Gastrocnemius medialis (tissue), 4 donors: Measurements from ENCODE around the gene FNDC10. TPM values are rescaled to one million over a fixed set of nuclear protein-coding genes. Genes with fewer than 3 reads are reported as not detected.
"Not testable (repeated sequence)": the region's sequence is repeated elsewhere in the genome, so short reads cannot be mapped to it uniquely, and the experiment has no call there.

Source experiments
- ATAC-seq, 2 donors: fragments of 150-250 bp; one replicate each; pipeline ENCODE4 v1.9.1; 2016
- DNase-seq, 2 donors: peaks; one replicate each; pipeline ENCODE4 v3.0.0-alpha.2; 2019
- H3K27ac ChIP-seq, 4 donors: fragments of 200-600 bp; sonication (generic); 1 replicate in 1 of 4; 2 replicates in 3 of 4; pipeline ENCODE4 v1.5.1; 2016 to 2018; ENCODE audit warnings: mild to moderate bottlenecking in 2 of 4, moderate library complexity in 1 of 4
- H3K27me3 ChIP-seq, 3 donors: fragments of 200-600 bp; sonication (generic) in 2 of 3; 1 replicate in 1 of 3; 2 replicates in 2 of 3; pipeline versions ENCODE4 v1.5.1 to v1.6.0; 2016 to 2019; ENCODE audit warnings: mild to moderate bottlenecking in 1 of 3, moderate library complexity in 1 of 3
- H3K36me3 ChIP-seq, 2 donors: fragments of 200-600 bp; sonication (generic) in 1 of 2; one replicate each; pipeline ENCODE4 v1.5.1; 2017 to 2018
- H3K4me1 ChIP-seq, 2 donors: fragments of 200-600 bp; sonication (generic) in 1 of 2; one replicate each; pipeline ENCODE4 v1.5.1; 2016 to 2017; ENCODE audit warnings: mild to moderate bottlenecking in 2 of 2
- H3K4me3 ChIP-seq, 4 donors: fragments of 200-600 bp; sonication (generic) in 3 of 4; 1 replicate in 1 of 4; 2 replicates in 3 of 4; pipeline ENCODE4 v1.5.1; 2016 to 2019; ENCODE audit warnings: mild to moderate bottlenecking in 2 of 4
- H3K9me3 ChIP-seq, 3 donors: fragments of 200-600 bp; sonication (generic) in 2 of 3; 1 replicate in 1 of 3; 2 replicates in 2 of 3; pipeline ENCODE4 v1.5.1; 2016 to 2019
- POLR2A ChIP-seq, 2 donors: fragments of 450-650 bp; IDR thresholded peaks; one replicate each; pipeline ENCODE4 v1.6.1; 2017; ENCODE audit warnings: antibody characterized with exemption in 2 of 2, mild to moderate bottlenecking in 2 of 2, moderate library complexity in 2 of 2
- in situ Hi-C, 4 donors: fragments of 200-750 bp; cut with MboI; loops; one replicate each; pipeline versions ENCODE4 v1.15.0 to v1.8.0; 2017; ENCODE audit warnings: low sequenced_read_pairs in 4 of 4
- intact Hi-C: fragments of 100-400 bp; cut with DNase I; formaldehyde crosslinking; loops from one replicate; pipeline ENCODE4 v1.15.1; 2023; ENCODE audit warnings: low total_unique reads
- total RNA-seq, 4 donors: library from RNA; depleted of rRNA; stranded (reverse); fragments of >200 nt; gene quantifications; one replicate each; pipeline versions ENCODE4 v1.1.0 to v1.2.3, GENCODE V29; 2016
- TF ChIP-seq, protein P1 (sequence below), 5 experiments: fragments of 450-650 bp in 3 of 5; fragments of 200-600 bp in 2 of 5; sonication (generic) in 2 of 5; IDR thresholded peaks in 4 of 5; conservative IDR thresholded peaks in 1 of 5; 1 replicate in 4 of 5; 2 replicates in 1 of 5; pipeline ENCODE4 v1.5.1; 2016 to 2019; ENCODE audit warnings: antibody characterized with exemption in 5 of 5, mild to moderate bottlenecking in 3 of 5, moderate library complexity in 3 of 5

Gene FNDC10
- total RNA-seq, 4 donors from 2014 or later: 0.20 to 1.3 (median 0.94) TPM; not detected in 1

DNA sequence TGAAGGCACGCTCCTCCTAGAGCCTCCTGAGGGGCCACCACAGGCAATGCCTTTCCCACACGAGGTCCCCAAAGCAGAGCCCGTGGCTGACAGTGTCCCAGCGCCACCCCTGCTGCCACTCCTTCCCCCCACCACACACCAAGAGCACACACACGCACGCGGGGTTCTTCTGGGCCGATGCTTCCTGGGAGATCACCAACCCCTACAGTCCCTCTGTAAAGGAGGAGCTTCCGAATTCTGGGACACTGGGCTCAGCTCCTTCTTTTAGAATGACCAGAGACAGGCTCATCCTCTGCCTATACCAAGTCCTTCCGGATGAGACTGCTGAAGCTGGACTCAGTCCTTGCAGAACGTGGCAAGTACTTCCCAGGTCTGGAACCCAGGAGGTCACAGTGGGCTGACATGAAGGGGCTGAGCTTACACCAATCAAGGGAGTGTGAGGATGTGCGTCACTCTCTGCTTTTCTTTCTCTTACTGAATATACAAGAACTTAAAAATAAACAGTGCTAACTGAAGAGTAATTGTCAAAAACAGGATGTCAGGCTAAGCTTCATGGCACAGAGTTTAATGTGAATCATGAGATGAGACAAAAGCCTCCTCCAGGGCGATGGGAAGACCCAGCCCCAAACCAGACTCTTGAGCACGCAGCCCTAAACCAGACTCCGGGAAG, 38.0 kb downstream of the FNDC10 start:
- Histone ChIP-seq H3K4me1 (peaks cover 16 to 21% of the 10 kb centered on the region in 2 donors), H3K27me3 (no peaks in the 10 kb centered on the region), H3K4me3 (no peak overlapping the region), H3K9me3 (no peaks in the 10 kb centered on the region), H3K27ac (no peak overlapping the region), H3K36me3 (peaks cover 3 to 47% of the 10 kb centered on the region in 2 donors)
- TF ChIP-seq, protein P1, sequence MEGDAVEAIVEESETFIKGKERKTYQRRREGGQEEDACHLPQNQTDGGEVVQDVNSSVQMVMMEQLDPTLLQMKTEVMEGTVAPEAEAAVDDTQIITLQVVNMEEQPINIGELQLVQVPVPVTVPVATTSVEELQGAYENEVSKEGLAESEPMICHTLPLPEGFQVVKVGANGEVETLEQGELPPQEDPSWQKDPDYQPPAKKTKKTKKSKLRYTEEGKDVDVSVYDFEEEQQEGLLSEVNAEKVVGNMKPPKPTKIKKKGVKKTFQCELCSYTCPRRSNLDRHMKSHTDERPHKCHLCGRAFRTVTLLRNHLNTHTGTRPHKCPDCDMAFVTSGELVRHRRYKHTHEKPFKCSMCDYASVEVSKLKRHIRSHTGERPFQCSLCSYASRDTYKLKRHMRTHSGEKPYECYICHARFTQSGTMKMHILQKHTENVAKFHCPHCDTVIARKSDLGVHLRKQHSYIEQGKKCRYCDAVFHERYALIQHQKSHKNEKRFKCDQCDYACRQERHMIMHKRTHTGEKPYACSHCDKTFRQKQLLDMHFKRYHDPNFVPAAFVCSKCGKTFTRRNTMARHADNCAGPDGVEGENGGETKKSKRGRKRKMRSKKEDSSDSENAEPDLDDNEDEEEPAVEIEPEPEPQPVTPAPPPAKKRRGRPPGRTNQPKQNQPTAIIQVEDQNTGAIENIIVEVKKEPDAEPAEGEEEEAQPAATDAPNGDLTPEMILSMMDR (IDR thresholded peaks at IDR 0.05 in 4 of 5, conservative IDR thresholded peaks at IDR 0.05 in 1 of 5): no peak
- TF ChIP-seq POLR2A (IDR thresholded peaks at IDR 0.05): no peak
- in situ Hi-C loops: no loop called here
- intact Hi-C loops: no loop called here
- ATAC-seq (no peak), DNase-seq (no peak)

DNA sequence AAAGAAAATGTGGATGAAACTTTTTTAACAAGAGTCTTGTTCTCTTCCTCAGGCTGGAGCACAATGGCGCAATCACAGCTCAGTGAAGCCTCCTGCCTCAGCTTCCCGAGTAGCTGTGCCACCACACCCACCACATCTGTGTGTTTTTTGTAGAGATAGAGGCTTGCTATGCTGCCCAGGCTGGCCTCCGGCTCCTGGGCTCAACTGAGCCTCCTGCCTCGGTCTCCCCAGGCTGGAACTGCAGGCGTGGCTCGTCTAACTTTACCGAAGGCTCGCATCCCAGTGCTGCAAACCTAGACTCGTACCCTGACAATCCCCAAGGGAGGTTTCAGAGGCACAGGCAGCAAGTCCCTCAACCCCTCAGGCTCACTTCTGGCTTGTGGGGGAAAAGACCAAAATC, 39.8 kb downstream of the FNDC10 start:
- no peak for ATAC-seq
- no peaks in the 10 kb centered on the region for H3K27me3 ChIP-seq
- TF ChIP-seq, protein P1 (IDR thresholded peaks at IDR 0.05 in 4 of 5, conservative IDR thresholded peaks at IDR 0.05 in 1 of 5): no peak
- no peak for TF ChIP-seq POLR2A (IDR thresholded peaks at IDR 0.05)

DNA sequence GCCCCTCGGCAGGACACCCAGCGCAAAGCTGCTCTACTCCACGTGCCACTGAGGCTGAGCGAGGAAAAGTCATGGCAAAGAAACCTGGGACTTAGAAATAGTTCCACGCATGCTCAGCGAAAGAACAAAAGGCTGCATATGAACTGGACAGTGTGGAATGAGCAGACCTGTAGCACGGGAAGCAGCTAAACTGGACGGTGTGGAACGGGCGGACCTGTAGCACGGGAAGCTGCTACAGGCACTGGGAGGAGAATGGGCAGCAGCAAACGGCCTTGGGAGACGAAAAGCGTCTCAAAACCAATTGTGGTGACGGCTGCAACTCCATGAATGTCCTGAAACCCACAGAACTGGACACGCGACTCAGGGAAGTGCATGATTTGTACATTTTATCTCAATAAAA, 40.9 kb downstream of the FNDC10 start:
- intact Hi-C loops: no loop called here
- Histone ChIP-seq H3K4me1 (peaks cover 19 to 20% of the 10 kb centered on the region in 2 donors), H3K36me3 (peaks cover 0 to 41% of the 10 kb centered on the region in 2 donors)

More for the DNA sequence above, 39.8 kb downstream of the FNDC10 start:
- no peaks in the 10 kb centered on the region for H3K9me3 ChIP-seq
- no peak overlapping the region for H3K4me3 ChIP-seq
- H3K36me3 ChIP-seq: peaks cover 3 to 47% of the 10 kb centered on the region in 2 donors
- intact Hi-C loops (no loop called here), in situ Hi-C loops (no loop called here)
- peaks cover 8 to 13% of the 10 kb centered on the region in 2 donors for H3K4me1 ChIP-seq
- no peak for DNase-seq
- no peak overlapping the region for H3K27ac ChIP-seq

DNA sequence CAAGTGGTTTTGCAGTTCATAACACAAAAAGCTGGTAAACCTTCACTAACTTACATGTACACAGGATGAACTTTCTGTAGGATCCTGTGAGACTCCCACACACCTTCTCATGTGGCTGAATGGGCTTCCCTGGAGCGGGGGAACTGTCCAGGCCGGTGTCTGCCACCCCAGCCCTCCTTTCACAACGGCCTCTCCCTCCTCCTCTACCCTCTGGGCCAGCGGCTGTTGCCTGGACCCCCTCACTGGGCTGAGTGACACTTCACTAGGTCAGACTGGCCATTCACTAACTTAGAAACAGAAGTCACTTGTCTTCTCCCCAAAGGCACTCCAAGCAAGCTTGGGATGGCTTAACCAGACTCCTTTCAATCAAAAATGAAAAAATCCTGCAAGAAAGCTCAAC, 41.3 kb downstream of the FNDC10 start:
- Histone ChIP-seq H3K4me1 (peaks cover 22 to 25% of the 10 kb centered on the region in 2 donors), H3K27ac (no peak overlapping the region), H3K36me3 (peaks cover 0 to 36% of the 10 kb centered on the region in 2 donors), H3K9me3 (no peaks in the 10 kb centered on the region), H3K27me3 (no peaks in the 10 kb centered on the region), H3K4me3 (no peak overlapping the region)
- no peak for TF ChIP-seq POLR2A (IDR thresholded peaks at IDR 0.05)
- TF ChIP-seq, protein P1 (IDR thresholded peaks at IDR 0.05 in 4 of 5, conservative IDR thresholded peaks at IDR 0.05 in 1 of 5): no peak
- intact Hi-C loops (no loop called here), in situ Hi-C loops (no loop called here)
- ATAC-seq (no peak), DNase-seq (no peak)

More for the DNA sequence above, 40.9 kb downstream of the FNDC10 start:
- no peak overlapping the region for H3K27ac ChIP-seq
- ATAC-seq (no peak), DNase-seq (no peak)
- no peaks in the 10 kb centered on the region for H3K27me3 ChIP-seq
- H3K9me3 ChIP-seq: no peaks in the 10 kb centered on the region
- no peak for TF ChIP-seq POLR2A (IDR thresholded peaks at IDR 0.05)
- TF ChIP-seq, protein P1 (IDR thresholded peaks at IDR 0.05 in 4 of 5, conservative IDR thresholded peaks at IDR 0.05 in 1 of 5): no peak
- in situ Hi-C loops: no loop called here
- H3K4me3 ChIP-seq: no peak overlapping the region

DNA sequence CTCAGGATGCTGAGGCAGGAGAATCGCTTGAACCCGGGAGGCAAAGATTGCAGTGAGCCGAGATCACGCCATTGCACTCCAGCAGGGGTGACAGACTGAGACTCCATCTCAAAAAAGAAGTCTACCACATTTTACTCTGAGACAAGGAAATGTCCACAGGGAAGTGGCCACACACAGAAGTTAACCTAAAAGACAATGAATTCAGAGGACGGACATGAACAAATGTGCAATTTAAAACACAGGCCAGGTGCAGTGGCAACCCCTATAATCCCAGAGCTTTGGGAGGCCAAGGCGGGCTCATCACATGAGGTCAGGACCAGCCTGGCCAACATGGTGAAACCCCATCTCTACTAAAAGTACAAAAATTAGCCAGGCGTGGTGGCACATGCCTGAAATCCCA, 42.2 kb downstream of the FNDC10 start:
- H3K4me3 ChIP-seq, ATAC-seq, H3K27me3 ChIP-seq, intact Hi-C loops, H3K9me3 ChIP-seq, DNase-seq, in situ Hi-C loops, H3K27ac ChIP-seq: not testable (repeated sequence)
- H3K4me1 ChIP-seq: peaks cover 27 to 28% of the 10 kb centered on the region in 2 donors
- H3K36me3 ChIP-seq: peaks cover 0 to 27% of the 10 kb centered on the region in 2 donors

DNA sequence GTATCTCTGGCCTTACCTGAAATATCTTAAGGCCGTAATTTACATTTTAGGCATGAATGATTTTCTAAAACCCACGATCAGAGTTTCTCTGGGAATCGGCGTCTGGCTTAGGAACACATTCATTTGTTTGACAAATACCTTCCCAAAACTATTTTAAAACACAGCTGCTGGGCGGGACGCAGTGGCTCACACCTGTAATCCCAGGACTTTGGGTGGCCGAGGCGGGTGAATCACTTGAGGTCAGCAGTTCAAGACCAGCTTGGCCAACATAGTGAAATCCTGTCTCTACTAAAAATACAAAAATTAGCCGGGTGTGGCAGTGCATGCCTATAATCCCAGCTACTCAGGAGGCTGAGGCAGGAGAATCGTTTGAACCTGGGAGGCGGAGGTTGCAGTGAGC, 43.0 kb downstream of the FNDC10 start:
- intact Hi-C loops, in situ Hi-C loops, H3K9me3 ChIP-seq, H3K27ac ChIP-seq, DNase-seq, H3K4me3 ChIP-seq, H3K27me3 ChIP-seq, ATAC-seq: not testable (repeated sequence)
- Histone ChIP-seq H3K4me1 (peaks cover 28 to 35% of the 10 kb centered on the region in 2 donors), H3K36me3 (peaks cover 0 to 20% of the 10 kb centered on the region in 2 donors)
